HUDEP-2 (cell line): ENCODE measurements around the gene CROT.
A peak's percentile ranks its signal among the peaks of the same experiment; 100 is the strongest.

Experiments used
- DNase-seq, 76 experiments: peaks; one replicate each; lab custom pipeline; 2025; ENCODE audit not compliant: unreplicated experiment in 76 of 76; lab: John Stamatoyannopoulos, UW

The CROT gene

GRCh38 chr7:87339373-87339897, 6.0 kb upstream of the CROT start:
- DNase-seq, result no peak

- DNase-seq, result no peak
These were observed 4.0 kb upstream of the CROT start for GRCh38 chr7:87341441-87341840.

GRCh38 chr7:87342231-87342630, 3.2 kb upstream of the CROT start:
- DNase-seq, result no peak

- no peak for DNase-seq
These were observed 1.0 kb upstream of the CROT start for GRCh38 chr7:87344446-87344845.

- no peak for DNase-seq
These were observed 503 bp downstream of the CROT start for GRCh38 chr7:87345962-87346371.

GRCh38 chr7:87347207-87347606, 1.7 kb downstream of the CROT start:
- no peak for DNase-seq

GRCh38 chr7:87347664-87348063, 2.2 kb downstream of the CROT start:
- DNase-seq, result no peak

- DNase-seq, result peak in 5 of 76 experiments; percentile 2 to 18 (median 10)
These were observed 9.3 kb downstream of the CROT start for GRCh38 chr7:87354749-87355148.

GRCh38 chr7:87356448-87356847, 11.0 kb downstream of the CROT start:
- peak in 46 of 76 experiments; percentile 1 to 81 (median 28) for DNase-seq

GRCh38 chr7:87359366-87359765, 13.9 kb downstream of the CROT start:
- DNase-seq, result no peak

GRCh38 chr7:87361320-87361719, 15.9 kb downstream of the CROT start:
- DNase-seq, result no peak

- DNase-seq, result no peak
These were observed 17.9 kb downstream of the CROT start for GRCh38 chr7:87363342-87363741.

- DNase-seq, result no peak
These were observed 18.8 kb downstream of the CROT start for GRCh38 chr7:87364246-87364645.

GRCh38 chr7:87369216-87369615, 23.8 kb downstream of the CROT start:
- DNase-seq, result no peak

- peak in 12 of 76 experiments; percentile 3 to 45 (median 24) for DNase-seq
These were observed 25.3 kb downstream of the CROT start for GRCh38 chr7:87370660-87371180.

GRCh38 chr7:87375662-87376435, 30.4 kb downstream of the CROT start:
- DNase-seq, result no peak

- peak in 1 of 76 experiments; percentile 11 for DNase-seq
These were observed 35.4 kb downstream of the CROT start for GRCh38 chr7:87380905-87381304.

- DNase-seq, result peak in 1 of 76 experiments; percentile 13
These were observed 45.7 kb downstream of the CROT start for GRCh38 chr7:87391020-87391701.

- no peak for DNase-seq
These were observed 50.1 kb downstream of the CROT start for GRCh38 chr7:87395442-87396020.

GRCh38 chr7:87398446-87398845, 53.0 kb downstream of the CROT start:
- DNase-seq, result no peak

GRCh38 chr7:87404674-87405073, 59.2 kb downstream of the CROT start:
- no peak for DNase-seq
